ENCODE measurements around the gene CD28.

Gene CD28

GRCh38 chr2:203706403-203706802, at the start of gene CD28:
CD28 (plus strand) TSS chr2:203706639; CDS start chr2:203706697, 58 bp downstream.
- DNase-seq (ENCODE audit: low read depth): peak; percentile 71

GRCh38 chr2:203659331-203660049, 46.9 kb upstream of the CD28 start:
- DNase-seq (ENCODE audit: low read depth): no peak

DNA sequence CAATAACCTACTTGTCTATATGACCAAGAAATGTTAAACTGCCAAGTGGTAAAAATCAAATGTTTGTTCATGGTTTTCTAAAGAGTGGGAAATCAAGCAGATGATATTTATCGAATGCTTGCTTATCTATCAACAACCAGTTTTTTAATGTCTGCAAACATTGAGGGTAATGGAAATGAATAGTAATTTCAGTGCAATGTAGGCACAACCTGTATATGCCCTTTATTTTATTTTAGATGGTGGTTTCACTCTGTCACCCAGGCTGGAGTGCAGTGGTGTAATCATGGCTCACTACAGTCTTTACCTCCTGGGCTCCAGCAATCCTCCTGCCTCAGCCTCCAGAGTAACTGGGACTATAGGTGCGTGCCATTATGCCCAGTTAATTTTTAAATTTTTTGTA, 46.0 kb upstream of the CD28 start:
- no peak for DNase-seq (ENCODE audit: low read depth)

- no peak for DNase-seq (ENCODE audit: low read depth)
These were observed 45.0 kb upstream of the CD28 start for GRCh38 chr2:203661279-203661908.

GRCh38 chr2:203662487-203662886, 44.0 kb upstream of the CD28 start:
- DNase-seq (ENCODE audit: low read depth): no peak

DNA sequence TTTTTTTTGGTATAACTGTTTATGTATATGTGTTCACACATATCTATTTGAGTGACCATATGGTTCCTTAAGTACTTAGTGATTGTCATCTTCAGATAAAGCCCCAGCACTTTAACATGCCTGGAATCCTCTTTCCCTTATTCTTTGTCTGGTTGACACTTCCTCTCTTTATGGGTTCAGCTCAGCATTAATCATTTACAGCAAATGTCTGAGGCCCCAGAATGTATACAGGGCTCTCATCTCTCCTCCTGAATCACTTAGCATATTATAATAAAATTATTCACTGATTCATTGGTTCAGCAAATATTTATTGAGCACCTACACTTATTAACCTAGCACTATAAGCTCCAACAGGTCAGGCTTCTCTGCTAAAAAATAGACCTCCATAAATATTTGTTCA, 43.5 kb upstream of the CD28 start:
- no peak for DNase-seq (ENCODE audit: low read depth)

DNA sequence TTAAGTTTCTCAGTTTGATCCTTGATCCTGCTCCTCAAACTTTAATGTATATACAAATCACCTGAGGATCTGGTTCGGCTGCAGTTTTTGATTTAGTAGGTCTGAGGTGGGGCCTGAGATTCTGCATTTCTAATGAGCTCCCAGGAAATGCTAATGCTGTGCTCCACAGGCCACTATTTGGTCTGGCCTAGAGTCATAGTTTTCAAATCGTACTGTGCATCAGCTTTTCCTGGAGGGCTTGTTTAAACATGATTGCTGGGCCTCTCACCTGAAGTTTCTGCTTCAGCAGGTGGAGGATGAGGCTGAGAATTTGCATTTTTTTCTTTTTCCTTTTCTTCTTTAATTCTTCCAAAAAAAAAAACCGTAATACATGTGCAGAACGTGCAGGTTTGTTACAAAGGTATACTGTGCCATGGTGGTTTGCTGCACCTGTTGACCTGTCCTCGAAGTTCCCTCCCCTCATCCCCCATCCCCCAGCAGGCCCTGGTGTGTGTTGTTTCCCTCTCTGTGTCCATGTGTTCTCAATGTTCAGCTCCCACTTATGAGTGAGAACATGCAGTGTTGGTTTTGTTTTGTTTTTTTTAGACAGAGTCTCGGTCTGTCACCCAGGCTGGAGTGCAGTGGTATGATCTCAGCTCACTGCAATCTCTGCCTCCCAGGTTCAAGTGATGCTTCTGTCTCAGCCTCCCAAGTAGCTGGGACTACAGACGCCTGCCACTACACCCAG, 42.2 kb upstream of the CD28 start:
- no peak for DNase-seq (ENCODE audit: low read depth)

GRCh38 chr2:203667838-203668237, 38.6 kb upstream of the CD28 start:
- DNase-seq (ENCODE audit: low read depth): no peak

- no peak for DNase-seq (ENCODE audit: low read depth)
These were observed 36.6 kb upstream of the CD28 start for GRCh38 chr2:203669820-203670219.

- DNase-seq (ENCODE audit: low read depth): no peak
These were observed 35.5 kb upstream of the CD28 start for GRCh38 chr2:203670939-203671338.

DNA sequence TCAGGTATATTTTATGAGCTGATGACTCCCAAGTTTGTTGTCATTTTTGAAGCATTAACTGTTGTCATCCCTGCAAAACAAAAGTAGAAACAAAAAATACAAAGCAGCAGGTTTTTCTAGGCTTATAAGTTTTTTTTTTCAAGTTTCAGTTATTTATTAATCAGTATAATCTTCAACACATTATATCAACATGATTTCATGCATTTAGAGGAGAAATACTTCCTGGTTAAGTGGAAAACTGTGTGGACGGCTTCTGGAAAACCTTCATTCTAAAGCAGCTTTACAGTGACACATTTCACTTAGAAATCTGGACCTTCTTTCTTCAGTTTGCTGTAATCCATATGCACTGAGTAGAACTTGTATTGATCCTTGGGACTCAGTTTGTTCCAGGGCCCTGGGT, 34.6 kb upstream of the CD28 start:
- no peak for DNase-seq (ENCODE audit: low read depth)

DNA sequence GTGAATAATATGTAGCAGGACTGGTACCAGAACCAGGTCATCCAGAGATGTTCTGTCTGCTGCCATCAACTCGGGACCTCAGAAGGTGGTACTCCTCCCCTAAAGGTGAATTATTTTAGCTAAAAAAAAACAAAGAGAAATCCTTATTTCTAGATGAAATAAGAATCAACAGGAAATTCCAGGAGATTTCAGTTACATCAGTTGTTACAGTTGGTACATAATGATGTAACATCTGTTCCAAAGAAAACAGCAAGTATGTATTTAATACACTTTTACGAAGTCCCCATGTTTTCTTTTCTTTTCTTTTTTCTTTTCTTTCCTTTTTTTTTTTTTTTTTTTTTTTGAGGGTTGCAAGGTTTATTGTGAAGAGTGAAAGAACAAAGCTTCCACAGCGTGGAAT, 33.6 kb upstream of the CD28 start:
- no peak for DNase-seq (ENCODE audit: low read depth)

DNA sequence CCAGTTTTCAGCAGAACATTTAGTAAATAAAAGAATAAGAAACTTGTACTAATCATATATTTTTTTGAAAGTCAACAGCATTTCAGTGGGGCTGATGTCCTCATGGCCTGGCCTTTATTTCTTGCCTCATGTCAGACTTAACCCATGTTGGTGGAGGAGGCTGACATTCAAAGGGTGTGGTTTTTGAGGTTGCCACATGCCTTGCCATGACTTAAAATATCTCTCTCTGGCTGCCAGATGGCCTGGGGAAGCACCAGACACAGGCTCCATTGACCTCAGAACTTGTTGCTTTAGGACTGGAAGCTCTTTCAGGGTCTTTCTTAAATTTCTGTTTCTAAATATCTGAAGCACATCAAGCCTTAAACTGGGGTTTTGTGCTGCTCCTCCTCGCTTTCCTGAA, 32.5 kb upstream of the CD28 start:
- peak; percentile 12 for DNase-seq (ENCODE audit: low read depth)

GRCh38 chr2:203675086-203675485, 31.4 kb upstream of the CD28 start:
- DNase-seq (ENCODE audit: low read depth): no peak

GRCh38 chr2:203678971-203679370, 27.5 kb upstream of the CD28 start:
- no peak for DNase-seq (ENCODE audit: low read depth)

- no peak for DNase-seq (ENCODE audit: low read depth)
These were observed 27.0 kb upstream of the CD28 start for GRCh38 chr2:203679401-203679800.

GRCh38 chr2:203681978-203682377, 24.5 kb upstream of the CD28 start:
- no peak for DNase-seq (ENCODE audit: low read depth)

DNA sequence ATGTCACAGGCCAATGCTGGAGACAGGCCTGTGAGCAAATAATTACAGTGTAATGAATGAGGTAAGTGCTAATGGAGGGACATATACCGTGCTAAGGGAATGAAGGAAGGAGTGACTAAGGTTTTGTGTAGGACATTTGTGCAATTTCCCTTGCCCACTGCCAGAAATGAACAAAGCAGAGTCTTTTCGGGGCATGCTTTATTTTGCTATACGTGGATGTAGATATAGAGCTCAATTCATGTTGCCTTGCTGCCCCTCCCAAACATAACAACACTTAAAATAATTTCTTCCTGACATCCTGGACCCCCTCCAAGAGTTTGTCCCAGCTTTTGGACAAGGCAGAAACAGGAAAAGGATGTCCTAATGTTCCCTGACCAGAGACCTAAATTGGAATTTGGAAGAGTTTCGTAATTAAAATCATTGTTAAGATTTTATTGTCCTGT, 23.7 kb upstream of the CD28 start:
- DNase-seq (ENCODE audit: low read depth): no peak

DNA sequence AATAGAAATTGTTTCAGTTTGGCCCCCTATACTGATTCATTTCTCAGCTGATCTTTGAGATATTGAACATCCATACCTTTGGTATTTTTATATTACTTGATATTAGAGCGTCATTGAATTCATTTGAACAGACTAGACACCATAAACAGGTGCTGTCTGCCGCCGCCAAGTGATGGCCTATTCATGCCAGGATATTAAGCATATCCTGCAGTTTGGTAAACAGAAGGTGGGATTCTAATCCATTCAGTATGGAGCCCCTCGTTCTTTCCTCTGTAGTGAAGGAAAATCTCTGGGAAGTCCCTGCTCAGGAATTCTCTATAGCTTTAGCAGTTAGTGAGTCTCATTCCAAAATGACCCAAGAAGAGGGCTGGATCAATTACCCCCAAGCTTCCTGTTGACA, 23.0 kb upstream of the CD28 start:
- DNase-seq (ENCODE audit: low read depth): no peak

DNA sequence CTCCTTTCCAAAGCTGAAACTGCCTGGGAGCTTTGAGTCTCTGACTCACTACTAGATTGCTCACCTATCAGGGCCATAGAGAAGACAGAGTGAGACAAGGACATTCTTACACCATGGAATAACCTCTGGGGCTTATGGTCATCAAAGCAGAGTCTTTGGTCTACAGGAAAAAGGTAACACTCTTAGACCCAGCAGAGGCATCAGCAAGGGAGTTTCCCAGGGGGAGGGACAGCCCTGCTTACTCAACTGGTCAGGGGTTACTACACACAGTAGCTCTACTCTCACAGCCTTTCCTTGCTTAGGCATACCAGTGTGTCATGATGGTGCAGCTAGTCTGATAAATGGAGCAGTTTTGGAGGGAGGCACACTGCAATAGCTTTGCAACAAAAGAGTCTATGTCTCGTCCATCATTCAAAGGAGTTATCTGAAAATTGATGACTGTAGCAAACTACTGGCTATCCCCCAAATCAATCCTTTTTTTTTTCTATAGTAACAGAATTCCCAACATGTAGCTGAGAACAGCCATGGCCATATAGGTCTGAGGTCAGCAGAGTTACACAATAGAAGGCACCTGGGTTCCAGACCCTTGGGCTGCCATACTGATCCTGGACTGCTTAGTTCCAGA, 22.4 kb upstream of the CD28 start:
- DNase-seq (ENCODE audit: low read depth): no peak

DNA sequence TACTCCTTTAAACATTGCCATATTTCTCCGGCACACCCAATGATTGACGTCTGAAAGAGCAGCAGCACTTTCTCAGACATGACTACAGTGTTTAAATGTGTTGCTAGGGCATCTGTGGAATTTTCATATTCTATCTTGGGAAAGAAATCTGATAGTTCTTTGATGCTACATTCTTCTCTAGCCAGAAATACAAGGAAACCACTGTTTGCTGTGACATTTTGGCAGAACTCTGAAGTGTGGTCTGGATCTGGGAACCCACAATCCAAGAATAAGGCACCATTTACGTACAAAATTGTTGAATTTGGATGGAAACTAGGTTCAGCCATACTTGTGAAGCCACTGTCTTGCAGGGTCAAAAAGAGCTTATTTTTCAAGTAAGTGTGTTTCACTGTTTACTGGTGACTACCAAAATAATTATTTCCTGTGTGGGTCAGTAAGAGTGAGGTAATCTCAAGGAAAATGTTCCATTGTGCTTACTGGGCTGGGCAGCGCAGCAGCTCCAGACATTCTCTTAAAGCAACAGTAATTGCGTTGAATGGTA, 21.3 kb upstream of the CD28 start:
- no peak for DNase-seq (ENCODE audit: low read depth)

GRCh38 chr2:203685789-203686420, 20.5 kb upstream of the CD28 start:
- DNase-seq (ENCODE audit: low read depth): no peak

Measured in stimulated activated CD8-positive, alpha-beta memory T cell treated with anti-CD3 and anti-CD28 coated beads, Interleukin-4, amount 100 ng/mL, for 24 hours (primary cell).